IPS DF 6.9 (cell line): ENCODE results near the gene ARSG.
A peak's percentile ranks its signal among the peaks of the same experiment; 100 is the strongest.

ENCODE experiments used
- DNase-seq: peaks from one replicate; pipeline ENCODE4 v3.0.0-alpha.2; 2013; ENCODE audit warnings: low read depth, low spot score
- H3K27ac ChIP-seq: one replicate; pipeline ENCODE4 v1.5.1; 2013; ENCODE audit warnings: low read length, control low read depth
- H3K27me3 ChIP-seq: 2 replicates; pipeline ENCODE4 v1.6.1; 2013; ENCODE audit warnings: mild to moderate bottlenecking, low read length; ENCODE audit not compliant: control insufficient read depth, insufficient read depth
- H3K36me3 ChIP-seq: 2 replicates; pipeline ENCODE4 v1.6.1; 2013; ENCODE audit warnings: low read length; ENCODE audit not compliant: control insufficient read depth, insufficient read depth
- H3K4me1 ChIP-seq: 2 replicates; pipeline ENCODE4 v1.6.1; 2013; ENCODE audit warnings: low read length; ENCODE audit not compliant: control insufficient read depth, insufficient read depth
- H3K4me3 ChIP-seq: 2 replicates; pipeline ENCODE4 v1.5.1; 2013; ENCODE audit warnings: mild to moderate bottlenecking, low read length
- H3K9me3 ChIP-seq: 2 replicates; pipeline ENCODE4 v1.6.1; 2013; ENCODE audit warnings: low read length, inconsistent platforms; ENCODE audit not compliant: control insufficient read depth, insufficient read depth
- WGBS: extraction: QIAGEN DNeasy Blood & Tissue Kit; methylation state at CpG from one replicate; pipeline ENCODE4 v1.1.7; 2013; ENCODE audit warnings: mixed read lengths, missing lambda C conversion rate; ENCODE audit not compliant: insufficient read length, insufficient coverage; 5-methylcytosine and 5-hydroxymethylcytosine counted together

ARSG gene

DNA sequence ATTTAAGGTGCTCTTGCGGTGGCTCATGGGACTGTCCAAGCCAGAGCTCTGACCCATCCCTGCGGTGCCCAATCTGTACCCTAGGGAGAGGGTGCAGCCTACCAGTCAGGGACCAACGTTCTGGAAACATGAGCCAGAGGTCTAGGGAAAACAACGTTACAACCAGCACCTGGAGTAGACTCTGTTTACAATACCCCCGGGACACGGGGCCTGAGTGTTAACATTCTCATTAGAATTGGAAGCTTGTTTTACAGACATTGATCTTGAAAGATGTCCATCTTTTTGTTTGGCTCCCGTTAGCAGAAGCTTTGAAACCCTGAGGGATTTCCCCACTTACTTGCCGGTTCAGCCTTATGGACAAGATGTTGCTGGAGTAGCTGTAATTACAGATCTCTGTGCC, 159.1 kb downstream of the ARSG start:
- no peak for DNase-seq
- Histone ChIP-seq H3K4me3 (no peak overlapping the region), H3K27ac (no peak overlapping the region), H3K36me3 (peaks cover 3% of the 10 kb centered on the region), H3K4me1 (no peaks in the 10 kb centered on the region), H3K27me3 (no peaks in the 10 kb centered on the region), H3K9me3 (no peaks in the 10 kb centered on the region)
- whole genome bisulfite sequencing = no CpG with 5 or more reads among the region's 8 CpGs

DNA sequence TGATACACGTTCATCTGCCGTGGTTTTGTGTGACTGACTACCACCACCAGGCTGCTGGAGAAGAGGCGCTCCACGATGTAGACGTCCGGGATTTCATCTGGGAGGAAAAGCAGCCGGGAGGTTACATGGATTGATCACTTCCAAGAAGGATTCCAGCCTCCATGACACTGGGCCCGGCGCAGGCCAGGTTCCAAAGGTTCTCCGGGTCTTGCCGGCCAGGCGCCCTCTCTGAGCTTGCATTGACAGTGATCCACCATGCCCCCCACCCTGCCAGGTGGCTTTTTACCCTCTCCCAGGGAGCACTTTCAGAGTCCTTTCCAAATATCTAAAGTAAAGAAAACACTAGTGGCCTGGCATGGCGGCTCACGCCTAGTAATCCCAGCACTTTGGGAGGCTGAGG, 159.5 kb downstream of the ARSG start:
- Histone ChIP-seq H3K4me3 (no peak overlapping the region), H3K27ac (no peak overlapping the region), H3K27me3 (no peaks in the 10 kb centered on the region), H3K36me3 (peaks cover 3% of the 10 kb centered on the region), H3K4me1 (no peaks in the 10 kb centered on the region), H3K9me3 (no peaks in the 10 kb centered on the region)
- WGBS = no CpG with 5 or more reads among the region's 14 CpGs
- DNase-seq = no peak

DNA sequence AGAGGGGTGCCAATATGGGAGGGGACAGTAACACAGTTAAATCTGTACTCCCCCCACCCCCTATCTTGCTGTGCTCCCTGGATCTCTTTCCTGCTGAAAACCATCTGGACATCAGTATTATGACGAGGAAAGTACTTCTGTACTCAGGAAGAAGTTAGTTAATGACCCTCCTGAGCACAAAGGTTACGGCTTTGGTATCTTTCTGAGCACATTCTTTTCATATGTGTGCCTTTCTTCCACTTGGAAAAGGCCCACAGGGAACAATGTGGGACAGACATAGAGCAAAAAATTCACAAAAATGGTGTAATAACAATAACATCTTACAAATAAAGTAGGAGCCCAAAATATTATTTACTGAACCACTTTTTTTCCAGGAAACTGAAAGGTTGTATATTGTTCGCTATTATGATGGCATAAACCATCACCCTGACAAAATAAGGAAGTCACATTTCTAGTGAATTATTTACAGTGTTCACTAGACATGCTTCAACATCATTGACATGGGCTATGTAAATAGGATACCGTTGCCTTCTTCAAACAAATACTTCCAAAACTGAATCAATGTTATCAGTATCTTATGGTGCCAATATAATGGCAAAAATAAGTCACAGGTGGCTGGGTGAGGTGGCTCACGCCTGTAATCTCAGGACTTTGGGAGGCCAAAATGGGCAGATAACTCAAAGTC, 160.5 kb downstream of the ARSG start:
- Histone ChIP-seq H3K36me3 (peaks cover 3% of the 10 kb centered on the region), H3K27me3 (no peaks in the 10 kb centered on the region)
- WGBS = no CpG with 5 or more reads among the region's 5 CpGs

DNA sequence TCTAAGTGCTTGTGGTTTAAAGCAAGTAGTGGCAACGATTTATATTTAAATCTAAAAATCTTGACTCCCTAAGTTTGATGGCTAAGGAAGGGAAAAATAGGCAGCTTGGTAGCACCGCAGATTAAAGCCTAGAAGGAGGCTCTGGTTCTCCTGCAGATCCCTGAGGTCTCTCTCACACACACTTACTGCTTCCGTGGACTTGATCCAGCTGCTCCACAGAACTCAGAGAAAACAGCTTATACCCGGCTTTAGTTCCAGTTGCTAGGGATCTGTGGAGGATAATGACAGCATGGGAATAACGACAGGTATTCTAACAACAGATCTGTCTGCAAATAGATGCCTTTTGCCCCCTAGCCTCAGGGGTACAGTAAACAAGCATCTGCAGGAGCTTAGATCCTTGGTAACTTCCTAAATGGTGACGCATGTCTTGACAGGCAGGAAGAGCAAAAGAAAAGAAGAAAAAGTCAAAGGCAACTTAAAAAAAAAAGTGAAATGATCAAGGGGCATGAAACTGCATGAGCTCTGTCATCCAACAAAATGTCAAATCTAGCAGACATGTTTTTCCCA, 161.5 kb downstream of the ARSG start:
- no CpG with 5 or more reads among the region's 6 CpGs for WGBS
- Histone ChIP-seq H3K27ac (no peak overlapping the region), H3K9me3 (no peaks in the 10 kb centered on the region), H3K4me3 (no peak overlapping the region), H3K27me3 (no peaks in the 10 kb centered on the region), H3K36me3 (peaks cover 3% of the 10 kb centered on the region), H3K4me1 (no peaks in the 10 kb centered on the region)
- no peak for DNase-seq

More for the DNA sequence above, 160.5 kb downstream of the ARSG start:
- Histone ChIP-seq H3K27ac (no peak overlapping the region), H3K4me1 (no peaks in the 10 kb centered on the region), H3K4me3 (no peak overlapping the region), H3K9me3 (no peaks in the 10 kb centered on the region)
- DNase-seq = no peak

DNA sequence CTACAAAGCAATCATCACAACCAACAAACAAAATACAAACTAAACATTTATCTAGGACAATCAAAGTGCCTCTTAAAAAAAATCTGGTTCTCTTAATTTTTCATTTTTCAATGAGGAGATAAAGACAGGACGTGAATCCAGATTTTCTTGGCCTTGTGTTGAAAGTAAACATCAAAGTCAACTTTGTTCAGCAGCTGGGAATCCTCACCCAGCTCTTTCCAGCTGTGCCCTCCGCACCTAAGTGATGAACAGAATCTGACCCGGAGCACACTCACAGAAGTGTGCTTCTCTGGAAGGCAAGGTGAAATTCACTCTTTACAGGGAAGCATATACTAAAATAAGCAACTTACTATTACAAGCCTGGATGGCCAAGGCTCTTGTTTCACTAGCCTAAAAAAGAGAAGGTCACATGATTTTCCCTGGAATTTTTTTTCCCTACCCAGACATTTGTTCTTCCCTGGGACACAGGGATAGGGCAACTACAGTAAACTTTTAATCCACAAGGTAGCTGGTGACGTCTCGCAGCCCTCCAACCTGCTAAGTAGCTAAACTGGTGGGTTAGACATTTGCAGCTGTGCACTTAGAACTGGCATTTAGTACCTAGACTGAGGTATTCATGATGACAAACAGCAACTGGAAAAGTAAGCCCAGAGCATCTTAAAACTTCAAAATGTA, 162.8 kb downstream of the ARSG start:
- Histone ChIP-seq H3K27ac (no peak overlapping the region), H3K27me3 (no peaks in the 10 kb centered on the region), H3K36me3 (peaks cover 3% of the 10 kb centered on the region), H3K4me1 (no peaks in the 10 kb centered on the region), H3K4me3 (no peak overlapping the region), H3K9me3 (no peaks in the 10 kb centered on the region)
- WGBS = no CpG with 5 or more reads among the region's 5 CpGs
- no peak for DNase-seq

DNA sequence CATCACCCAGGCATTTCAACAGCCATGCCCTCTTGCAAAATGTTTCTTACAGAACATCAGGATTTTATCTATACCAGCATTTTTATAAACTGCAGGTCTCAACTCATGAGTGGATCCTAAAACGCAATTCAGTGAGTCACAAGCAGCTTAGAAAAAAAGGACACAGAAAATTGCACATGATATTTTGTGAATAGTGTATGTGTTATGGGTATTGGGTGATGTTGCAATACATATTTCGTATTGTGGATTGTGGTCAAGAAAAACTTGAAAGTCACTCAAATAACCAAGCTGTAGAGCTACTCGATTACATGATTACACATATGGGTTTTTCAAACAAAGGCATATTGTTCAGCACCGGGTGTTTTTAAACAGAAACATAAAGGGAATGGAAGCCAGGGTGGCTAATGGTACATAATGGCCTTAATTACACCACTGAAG, 164.6 kb downstream of the ARSG start:
- no peaks in the 10 kb centered on the region for H3K36me3 ChIP-seq
- 100% methylated on average over 1 of the region's 4 CpGs for WGBS
- no peak overlapping the region; the same call in 1 of the 2 replicates for H3K4me3 ChIP-seq
- no peak for DNase-seq
- no peaks in the 10 kb centered on the region for H3K27me3 ChIP-seq
- H3K4me1 ChIP-seq = no peaks in the 10 kb centered on the region
- no peak overlapping the region for H3K27ac ChIP-seq
- H3K9me3 ChIP-seq = no peaks in the 10 kb centered on the region

DNA sequence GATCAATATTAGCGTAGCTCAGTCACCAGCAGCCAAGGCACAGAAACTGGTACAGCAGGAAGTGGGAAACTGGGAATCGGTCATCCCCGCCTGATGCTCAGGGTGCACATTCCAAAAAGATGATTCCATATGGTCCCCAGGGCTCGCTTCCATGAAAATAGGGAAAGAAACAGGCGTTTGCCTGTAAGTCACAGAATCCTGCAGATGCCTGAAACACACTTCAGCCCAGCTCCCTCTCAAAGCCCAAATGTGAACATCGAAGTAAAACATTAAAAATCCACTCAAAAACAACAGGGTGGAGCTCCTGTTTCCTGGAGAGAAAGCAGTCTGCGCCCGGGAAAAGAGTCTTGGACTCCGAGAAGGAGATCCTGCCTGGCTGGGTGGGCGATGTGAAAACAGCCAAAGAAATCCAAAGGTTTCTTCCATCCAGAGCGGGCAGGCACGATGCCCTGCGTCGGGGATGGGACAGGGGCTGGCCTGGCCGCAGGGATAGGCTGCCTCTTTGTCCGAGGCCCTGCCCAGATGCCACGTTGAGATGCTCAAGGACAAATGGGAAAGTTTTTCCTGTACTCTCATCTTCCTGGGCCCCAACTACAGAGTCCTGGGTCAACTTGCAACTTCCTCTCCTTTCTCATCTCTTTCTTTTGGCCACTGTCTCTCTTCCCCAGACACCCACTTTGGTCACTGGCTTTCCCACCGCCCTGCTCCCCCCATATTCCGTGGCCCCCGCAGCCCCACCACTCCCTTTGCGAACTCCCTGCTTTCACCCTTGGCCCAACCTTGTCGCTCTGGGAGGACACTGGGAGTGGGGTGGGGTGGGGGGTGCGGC, 165.3 kb downstream of the ARSG start:
- H3K4me1 ChIP-seq = peaks cover under 1% of the 10 kb centered on the region; the same call in 1 of the 2 replicates
- no peaks in the 10 kb centered on the region for H3K9me3 ChIP-seq
- peak; percentile 52 for DNase-seq
- H3K4me3 ChIP-seq = peak overlapping the region; percentile 76; the same call in 1 of the 2 replicates
- H3K27me3 ChIP-seq = no peaks in the 10 kb centered on the region
- no peaks in the 10 kb centered on the region for H3K36me3 ChIP-seq
- no peak overlapping the region for H3K27ac ChIP-seq
- no CpG with 5 or more reads among the region's 23 CpGs for WGBS

DNA sequence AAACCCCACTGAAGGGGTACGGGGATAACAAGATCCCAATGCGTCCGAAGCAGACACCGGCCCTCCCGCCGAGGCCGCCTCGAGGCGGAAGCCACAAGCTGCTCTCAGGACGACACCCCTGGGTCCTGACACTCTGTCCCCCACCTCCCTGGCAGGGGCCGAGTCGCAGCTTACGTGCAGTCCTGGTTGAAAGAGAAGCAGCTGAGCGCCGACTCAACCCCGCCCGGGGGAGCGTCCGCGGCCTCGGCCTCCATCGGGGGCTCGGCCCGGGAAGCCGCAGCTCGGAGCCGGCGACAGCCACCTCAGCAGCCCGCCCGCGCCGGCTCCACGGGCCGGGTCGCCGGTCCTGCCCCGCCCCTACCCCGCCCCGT, 165.9 kb downstream of the ARSG start, which contains the start of gene WIPI1:
Gene WIPI1 (minus strand): TSS at position 329 of the 371 bp plus-strand sequence. CDS start 75 bp downstream, at position 254.
- no peaks in the 10 kb centered on the region for H3K27me3 ChIP-seq
- no peak within 1 kb of the TSS for H3K27ac ChIP-seq
- no peaks in the 10 kb centered on the region for H3K9me3 ChIP-seq
- WGBS = no CpG with 5 or more reads among the region's 39 CpGs
- H3K36me3 ChIP-seq = no peaks in the 10 kb centered on the region
- H3K4me1 ChIP-seq = peaks cover 2% of the 10 kb centered on the region; the same call in 1 of the 2 replicates
- H3K4me3 ChIP-seq = peak within 1 kb of the TSS; percentile 76
- no peak for DNase-seq

DNA sequence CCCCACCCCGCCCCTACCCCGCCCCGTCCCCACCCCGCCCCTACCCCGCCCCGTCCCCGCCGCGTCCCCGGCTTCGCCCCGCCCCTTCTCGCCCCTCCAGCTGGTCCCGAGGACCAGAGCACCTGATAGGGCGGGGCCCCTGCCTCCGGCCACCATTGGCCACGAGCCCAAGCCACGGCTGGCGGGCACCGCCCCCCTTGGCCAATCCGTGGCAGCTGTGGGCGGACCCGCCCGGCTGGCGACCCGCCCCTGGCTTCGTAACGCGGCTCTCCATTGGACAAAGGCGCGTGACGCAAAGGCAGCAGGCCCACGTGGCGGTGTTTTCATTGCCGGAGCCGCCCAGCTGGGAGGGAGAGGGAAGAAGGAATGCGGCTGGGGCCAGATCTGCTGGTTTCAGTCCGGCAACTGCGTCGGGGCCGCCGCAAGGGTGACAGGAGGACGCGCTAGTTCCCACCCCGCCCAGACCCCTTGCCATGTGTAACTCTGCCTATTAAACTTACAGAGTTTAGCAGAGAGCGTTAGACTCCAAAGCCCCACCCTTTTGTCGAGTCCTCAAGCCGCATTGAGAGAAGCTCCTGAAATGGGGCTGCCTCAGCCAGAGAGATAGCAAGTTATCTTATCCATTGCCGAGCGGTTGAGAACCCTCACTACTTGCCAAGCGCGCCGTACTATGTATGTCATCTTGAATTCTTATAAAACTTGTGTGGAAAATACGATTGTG, 166.4 kb downstream of the ARSG start:
- no CpG with 5 or more reads among the region's 54 CpGs for WGBS
- Histone ChIP-seq H3K9me3 (no peaks in the 10 kb centered on the region), H3K4me3 (peak overlapping the region; percentile 29; the same call in 1 of the 2 replicates), H3K4me1 (peaks cover 2% of the 10 kb centered on the region; the same call in 1 of the 2 replicates), H3K27ac (no peak overlapping the region), H3K27me3 (no peaks in the 10 kb centered on the region), H3K36me3 (no peaks in the 10 kb centered on the region)
- peak; percentile 91 for DNase-seq
